ENCODE measurements around the gene PAN2.
"Not testable (repeated sequence)": the region's sequence is repeated elsewhere in the genome, so short reads cannot be mapped to it uniquely, and the experiment has no call there.

The PAN2 gene

DNA sequence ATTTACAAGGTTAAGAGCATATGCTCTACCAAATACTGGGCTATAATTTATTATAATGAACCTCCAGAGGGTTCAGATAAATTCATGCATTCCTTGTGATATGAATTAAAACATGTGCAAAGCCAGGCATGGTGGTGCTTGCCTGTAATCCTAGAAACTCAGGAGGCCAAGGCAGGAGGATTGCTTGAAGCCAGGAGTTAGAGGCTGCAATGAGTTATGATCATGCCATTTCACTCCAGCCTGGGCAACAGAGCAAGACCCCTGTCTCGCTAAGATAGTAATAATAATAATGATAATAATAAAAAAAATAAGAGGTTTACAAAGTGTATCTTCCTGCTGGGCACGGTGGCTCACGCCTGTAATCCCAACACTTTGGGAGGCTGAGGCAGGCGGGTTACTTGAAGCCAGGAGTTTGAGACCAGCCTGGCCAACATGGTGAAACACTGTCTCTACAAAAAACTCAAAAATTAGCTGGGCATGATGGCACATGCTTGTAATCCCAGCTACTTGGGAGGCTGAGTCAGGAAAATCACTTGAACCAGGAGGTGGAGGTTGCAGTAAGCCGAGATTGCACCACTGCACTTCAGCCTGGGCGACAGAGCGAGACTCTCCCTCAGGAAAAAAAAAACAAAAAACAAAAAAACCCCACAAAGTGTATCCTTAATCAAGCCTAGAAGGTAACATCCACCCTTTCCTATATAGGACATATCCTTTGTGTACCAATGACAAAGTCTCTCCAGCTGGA, 26.4 kb downstream of the PAN2 start:
- no peak for DNase-seq

- DNase-seq, result no peak
Observed at GRCh38 chr12:56304872-56305590, 28.8 kb downstream of the PAN2 start.

DNA sequence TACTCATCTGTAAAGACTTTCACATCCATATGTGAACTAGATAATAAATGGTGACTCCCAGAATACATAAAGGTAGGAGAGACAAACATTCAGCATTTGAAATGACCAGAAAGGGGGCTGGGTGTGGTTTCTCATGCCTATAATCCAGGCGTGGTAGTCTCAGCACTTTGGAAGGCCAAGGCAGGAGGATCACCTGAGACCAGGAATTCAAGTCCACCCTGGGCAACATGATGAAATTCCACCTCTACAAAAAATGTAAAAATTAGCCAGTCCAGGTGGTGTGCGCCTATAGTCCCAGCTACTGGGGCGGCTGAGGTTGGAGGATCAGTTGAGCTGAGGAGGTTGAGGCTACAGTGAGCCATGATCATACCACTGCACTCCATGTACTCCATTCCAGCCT, 29.5 kb downstream of the PAN2 start:
- no peak for DNase-seq

DNA sequence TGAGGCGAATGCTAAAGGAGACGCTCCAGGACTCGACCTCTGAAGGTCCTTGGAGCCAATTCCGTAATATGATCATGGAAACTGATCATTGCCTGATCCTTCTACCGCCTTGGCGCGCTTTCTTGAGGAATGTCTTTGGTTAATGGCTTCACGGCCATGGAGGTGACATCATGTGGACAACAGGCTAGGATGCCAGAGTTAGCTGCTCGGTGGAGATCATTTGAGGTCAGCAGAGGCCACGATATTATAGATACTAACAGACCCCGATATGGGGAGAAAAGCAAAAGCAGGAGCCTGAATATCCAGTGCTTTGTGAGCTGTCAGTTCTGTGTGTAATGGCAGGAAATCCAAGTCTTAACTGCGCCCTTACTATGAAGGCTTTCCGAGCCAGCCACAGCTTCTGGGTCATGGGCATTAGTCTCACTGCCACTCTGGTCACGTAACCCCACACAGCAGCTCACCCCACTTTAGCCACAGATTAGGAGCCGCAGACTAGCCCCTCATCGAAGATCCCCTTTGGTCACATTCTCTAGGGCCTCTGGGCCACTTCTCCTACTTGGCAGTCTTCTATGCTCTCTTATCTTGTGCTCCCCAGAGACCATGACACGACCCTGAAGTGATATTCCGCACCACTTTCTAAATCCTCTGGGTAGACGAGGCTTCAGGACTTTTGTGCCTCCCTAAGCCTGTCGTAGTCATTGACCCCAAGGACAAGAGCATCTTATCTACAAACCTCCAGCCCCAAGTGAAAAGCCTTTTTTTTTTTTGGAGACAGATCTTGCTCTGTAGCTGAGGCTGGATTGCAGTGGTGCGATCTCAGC, 32.9 kb downstream of the PAN2 start:
- no peak for DNase-seq

DNA sequence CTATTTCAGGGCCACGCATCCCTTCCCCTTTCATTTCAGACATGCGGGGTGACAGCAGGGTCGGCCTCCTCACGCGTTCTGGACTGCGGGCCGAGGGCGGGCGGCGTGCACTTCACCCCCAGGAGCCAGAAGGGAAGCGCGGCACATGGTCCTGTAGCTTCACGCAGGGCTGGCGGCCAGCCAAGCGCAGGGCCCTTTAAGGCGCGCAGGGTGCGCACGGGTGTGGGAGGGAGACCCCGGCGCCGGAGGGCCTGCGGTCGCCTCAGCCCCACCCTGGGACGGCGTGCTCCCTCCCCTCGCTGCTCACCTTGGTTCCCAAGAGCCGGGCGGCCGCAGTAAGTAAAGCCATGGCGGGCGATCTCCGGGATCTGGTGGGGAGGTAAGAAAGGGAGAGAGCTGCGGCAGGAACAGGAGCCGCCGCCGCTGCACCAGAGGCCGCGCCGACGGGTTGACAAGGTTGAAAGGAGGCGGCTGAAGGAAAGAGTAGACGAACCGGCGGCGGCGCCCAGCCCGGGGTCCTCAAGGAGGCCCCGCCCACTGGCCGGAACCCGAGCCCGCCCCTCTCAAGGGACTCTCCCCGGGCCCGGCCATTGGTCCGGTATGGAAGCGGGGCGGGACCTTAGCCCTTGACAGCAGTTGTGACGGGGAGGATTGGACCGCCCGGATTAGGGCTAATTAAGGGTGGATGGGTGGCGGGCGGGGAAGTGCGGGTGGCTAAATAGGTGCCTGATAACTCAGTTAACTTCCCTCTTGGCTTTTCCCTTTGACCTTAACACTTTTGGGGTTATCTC, 33.8 kb downstream of the PAN2 start, which contains the start of gene CS:
Gene CS (minus strand): TSS at position 478 of the 791 bp plus-strand sequence. CDS start 129 bp downstream, at position 349.
- DNase-seq, result peak; percentile 99

DNA sequence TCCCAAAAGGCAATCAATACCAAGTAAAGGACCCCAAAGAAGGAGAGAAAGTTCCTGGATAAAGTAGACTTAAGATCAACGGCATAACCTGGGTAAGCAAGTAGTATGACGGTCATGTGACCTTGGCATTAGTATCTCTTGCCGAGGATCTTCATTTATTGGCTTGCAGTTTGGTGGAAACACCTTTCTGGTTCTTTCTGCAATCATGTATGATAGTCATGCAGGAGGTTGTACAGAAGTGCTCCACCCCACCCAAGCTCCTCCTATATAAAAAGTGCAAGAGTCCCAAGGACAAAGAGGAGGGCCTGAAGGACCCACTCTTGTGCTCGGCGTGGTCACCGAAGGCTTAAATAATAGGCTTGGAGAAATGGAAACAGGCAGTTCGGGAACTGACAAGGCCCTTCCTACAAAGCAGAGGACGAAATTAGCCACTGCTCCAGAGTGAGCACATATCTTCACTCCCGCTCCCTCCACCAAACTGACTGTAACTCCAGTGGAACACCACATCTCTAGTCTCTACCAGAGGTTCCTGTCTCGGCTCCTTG, 34.4 kb downstream of the PAN2 start:
- peak; percentile 30 for DNase-seq

DNA sequence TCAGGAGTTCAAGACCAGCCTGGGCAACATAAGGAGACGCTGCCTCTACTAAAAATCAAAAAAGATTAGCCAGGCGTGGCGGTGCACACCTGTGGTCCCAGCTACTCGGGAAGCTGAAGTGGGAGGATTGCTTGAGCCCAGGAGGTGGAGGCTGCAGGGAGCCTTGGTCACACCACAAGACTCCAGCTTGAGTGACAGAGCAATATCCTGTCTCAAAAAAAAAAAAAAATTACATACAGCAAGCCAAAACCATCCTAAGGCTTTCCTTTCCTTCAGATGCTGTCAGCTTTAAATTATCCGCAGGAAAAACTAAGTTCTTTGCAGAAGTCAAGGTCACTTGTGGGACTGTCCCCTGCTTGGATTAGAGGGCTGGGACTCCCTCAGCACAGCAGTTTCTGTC, 35.0 kb downstream of the PAN2 start:
- DNase-seq, result no peak

- DNase-seq, result no peak
Observed at GRCh38 chr12:56297400-56297799, 36.4 kb downstream of the PAN2 start.

DNA sequence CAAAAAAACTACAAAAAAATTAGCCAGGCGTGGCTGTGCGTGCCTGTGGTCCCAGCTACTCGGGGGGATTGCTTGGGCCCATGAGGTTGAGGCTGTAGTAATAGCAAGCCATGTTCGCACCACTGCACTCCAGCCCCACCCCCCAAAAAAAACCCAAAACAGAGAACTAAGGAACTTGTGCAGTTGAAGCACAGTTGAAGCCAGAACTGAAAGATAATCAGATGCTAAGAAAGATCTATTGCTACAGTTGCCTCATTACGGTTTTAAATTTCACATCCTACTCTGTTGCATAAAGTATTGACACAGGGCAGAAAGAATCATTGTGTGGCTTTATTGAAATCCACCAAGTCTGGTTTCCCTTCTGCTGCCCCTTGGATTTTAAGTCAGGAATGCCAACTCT, 37.5 kb downstream of the PAN2 start:
- DNase-seq, result no peak

GRCh38 chr12:56293795-56294194, 40.0 kb downstream of the PAN2 start:
- DNase-seq, result no peak

GRCh38 chr12:56288705-56289387, 45.0 kb downstream of the PAN2 start:
- no peak for DNase-seq

- no peak for DNase-seq
Observed at GRCh38 chr12:56286044-56286830, 47.6 kb downstream of the PAN2 start.

DNA sequence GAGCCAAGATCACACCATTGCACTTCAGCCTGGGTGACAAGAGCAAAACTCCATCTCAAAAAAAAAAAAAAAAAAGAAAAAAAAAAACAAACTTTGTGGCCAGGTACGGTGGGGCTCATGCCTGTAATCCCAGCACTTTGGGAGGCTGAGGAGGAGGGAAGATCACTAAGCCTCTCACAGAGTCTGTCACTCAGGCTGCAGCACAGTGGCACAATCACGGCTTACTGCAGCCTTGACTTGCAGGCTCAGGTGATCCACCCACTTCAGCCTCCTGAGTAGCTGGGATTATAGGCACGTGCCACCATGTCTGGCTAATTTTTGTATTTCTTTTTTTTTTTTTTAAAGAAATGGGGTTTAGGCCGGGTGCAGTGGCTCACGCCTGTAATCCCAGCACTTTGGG, 49.5 kb downstream of the PAN2 start:
- not testable (repeated sequence) for DNase-seq

GRCh38 chr12:56282579-56282978, 51.2 kb downstream of the PAN2 start:
- no peak for DNase-seq

- DNase-seq, result no peak
Observed at GRCh38 chr12:56282030-56282429, 51.8 kb downstream of the PAN2 start.

GRCh38 chr12:56280849-56281248, 53.0 kb downstream of the PAN2 start:
- DNase-seq, result no peak

GRCh38 chr12:56278905-56279304, 54.9 kb downstream of the PAN2 start:
- DNase-seq, result no peak

DNA sequence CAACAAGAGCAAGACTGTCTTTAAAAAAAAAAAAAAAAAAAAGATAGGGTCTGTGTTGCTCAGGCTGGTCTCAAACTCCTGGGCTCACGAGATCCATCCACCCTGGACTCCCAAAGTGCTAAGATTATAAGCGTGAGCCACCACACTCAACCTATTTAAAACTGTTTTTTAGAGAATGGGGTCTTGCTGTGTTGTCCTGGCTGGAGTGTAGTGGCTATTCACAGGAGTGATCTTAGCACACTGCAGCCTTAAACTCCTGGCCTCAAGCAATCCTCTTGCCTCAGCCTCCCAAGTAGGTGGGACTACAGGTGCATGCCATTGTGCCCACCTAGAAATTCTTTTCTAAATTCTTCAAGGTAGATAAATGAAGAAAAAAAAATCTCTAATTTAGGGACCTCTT, 59.5 kb downstream of the PAN2 start:
- no peak for DNase-seq

DNA sequence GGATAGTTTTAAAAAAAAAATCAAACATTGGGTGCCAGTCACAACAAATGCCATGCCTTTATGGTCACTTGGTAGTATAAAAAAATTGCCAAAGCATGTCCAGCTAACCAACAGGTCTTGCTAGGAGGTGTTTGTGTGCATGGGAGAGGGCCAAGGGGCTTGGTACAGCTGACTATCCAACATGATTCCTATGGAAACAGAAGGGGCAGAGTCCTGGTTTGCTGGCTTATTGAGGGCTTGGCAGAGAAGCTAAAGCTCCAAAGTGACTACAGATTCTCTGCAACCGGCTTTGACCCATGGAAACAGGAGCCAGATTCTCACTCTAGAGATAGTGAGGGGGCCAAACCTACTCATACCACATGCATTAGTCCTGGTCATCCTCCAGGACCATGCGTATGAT, 61.3 kb downstream of the PAN2 start:
- not testable (repeated sequence) for DNase-seq

DNA sequence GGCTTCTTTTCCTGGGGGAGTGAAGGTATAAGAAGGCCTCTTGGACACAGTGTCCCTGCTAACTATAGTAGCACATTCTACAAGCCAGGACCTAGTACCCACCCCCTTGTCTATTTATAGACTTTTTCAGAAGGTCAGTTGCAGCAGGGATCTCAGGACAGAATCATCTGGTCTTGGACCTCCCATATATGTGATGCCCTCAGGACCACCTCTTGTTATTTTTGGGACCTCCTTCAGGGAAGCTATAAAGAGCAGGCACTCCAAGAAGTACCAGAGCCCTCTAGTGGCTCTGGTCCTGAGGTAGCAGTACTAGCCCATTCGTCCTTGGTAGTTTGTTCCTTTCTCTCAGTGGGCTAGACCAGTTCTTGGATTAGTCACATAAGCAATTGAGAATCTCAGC, 62.8 kb downstream of the PAN2 start:
- DNase-seq, result peak; percentile 10

Measured in CD4-positive, alpha-beta T cell treated with Interleukin-6 for 4 hours (primary cell).